HG03378 (cell line): ENCODE data around the gene SLC12A8.

ENCODE experiments used
- ATAC-seq: cut with Tn5 transposase; IDR thresholded peaks from one replicate; pipeline ENCODE4 v1.9.1; 2021; ENCODE audit warnings: mild to moderate bottlenecking, moderate library complexity; ENCODE audit not compliant: unreplicated experiment

SLC12A8 gene

DNA sequence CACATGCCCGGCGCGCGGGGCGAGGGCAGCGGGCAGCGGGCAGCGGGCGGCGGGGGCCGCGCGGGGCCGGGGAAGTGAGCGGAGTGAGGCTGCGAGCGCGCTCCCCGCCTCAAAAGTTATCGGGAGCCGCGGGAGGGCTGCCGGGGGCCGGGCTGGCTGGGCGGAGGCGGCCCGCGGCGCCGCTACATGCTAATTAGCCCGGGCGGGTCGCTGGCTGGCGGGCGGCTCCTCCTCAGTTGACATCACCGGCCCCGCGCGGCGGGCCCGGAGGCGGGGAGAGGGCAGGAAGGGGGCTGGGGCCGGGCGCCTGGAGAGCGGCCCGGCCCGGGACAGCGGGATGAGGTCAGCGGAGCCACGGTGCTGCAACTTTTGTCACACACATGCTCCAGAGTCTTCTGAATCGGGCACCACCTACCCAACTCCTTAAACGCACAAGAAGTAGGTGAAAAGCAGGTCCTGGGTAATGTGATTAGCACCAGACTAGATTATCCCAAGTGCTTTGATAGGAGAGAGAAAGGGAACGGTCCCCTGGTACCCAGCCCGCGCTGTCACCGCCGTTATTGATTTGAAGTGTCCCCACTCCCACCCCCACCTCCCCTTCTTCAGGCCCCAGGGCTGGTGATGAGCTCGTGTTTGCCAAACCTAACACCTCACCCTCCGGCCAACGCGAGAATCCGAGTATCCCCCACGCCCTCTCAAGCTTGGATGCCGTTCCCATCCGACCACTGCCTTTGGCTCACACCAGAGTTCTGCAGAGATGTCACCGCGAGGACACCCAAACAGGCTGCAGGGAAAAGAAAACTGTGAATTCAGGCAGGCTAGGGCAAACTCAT, 156.4 kb downstream of the SLC12A8 start, which contains the start of gene HEG1:
Gene HEG1 (minus strand): TSS at position 85 of the 833 bp plus-strand sequence. CDS start 107 bp downstream, outside the sequence.
- ATAC-seq: no peak

- no peak for ATAC-seq
Observed at GRCh38 chr3:125055331-125055912, 157.1 kb downstream of the SLC12A8 start.

DNA sequence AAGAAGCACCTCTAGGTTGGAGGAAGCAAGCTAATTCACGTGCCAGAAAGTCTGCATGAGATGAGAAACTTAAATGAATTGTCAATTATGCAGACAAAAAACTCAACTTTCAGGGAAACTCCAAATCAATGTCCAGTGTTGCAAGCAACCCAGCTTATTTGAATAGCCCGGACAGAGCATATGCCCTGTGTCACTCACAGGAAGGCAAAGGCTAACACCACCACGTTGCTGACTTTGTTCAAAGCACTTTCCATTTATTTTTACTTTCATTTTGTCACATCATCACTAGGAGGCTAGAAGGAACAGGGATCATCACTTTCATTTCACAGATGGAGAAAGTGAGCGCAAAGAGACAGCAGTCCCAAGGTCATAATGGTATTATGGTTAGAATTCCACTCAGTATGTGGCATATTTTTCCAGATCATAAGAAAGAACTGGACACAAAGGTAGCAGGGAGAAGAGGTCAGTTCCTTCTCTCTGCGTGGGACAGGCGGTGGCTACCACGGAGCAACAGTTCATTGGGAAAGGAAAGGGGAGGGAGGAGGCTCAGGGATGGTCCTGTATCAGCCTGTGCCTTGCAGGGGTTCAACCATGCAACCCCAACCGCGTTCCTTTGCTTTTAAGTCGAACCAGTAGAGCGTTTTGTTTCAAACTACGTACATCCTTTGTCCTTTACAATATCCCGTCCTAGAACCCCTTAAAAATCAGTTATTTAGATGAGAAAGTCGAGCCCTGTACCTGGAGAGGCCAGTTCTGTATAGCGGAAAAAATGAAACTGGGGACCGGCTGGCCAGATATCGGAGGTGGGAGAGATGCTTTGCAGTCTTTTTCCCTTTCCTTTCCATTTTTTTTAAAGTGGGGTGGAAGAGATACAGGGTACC, 157.9 kb downstream of the SLC12A8 start:
- peak; percentile 46 for ATAC-seq

GRCh38 chr3:125054062-125054448, 158.5 kb downstream of the SLC12A8 start:
- no peak for ATAC-seq

DNA sequence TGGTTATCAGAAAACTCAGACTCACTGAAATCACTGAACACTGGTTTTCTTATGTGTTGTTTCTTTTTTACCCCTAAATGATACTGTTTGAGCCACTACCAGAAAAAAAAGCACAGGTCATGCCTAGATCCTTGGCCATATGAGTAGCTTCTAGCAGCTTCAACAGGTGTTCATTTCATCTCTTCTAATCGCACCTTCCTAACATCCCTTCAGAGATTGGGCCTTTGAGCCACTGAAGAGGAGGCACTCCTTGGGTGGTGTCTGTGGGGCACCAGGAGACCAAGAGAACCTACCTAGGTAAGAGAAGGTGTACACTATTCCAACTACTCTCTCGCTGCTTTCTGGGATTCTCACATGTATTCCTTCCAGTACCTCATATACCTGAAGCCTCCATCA, 159.2 kb downstream of the SLC12A8 start:
- ATAC-seq: no peak

DNA sequence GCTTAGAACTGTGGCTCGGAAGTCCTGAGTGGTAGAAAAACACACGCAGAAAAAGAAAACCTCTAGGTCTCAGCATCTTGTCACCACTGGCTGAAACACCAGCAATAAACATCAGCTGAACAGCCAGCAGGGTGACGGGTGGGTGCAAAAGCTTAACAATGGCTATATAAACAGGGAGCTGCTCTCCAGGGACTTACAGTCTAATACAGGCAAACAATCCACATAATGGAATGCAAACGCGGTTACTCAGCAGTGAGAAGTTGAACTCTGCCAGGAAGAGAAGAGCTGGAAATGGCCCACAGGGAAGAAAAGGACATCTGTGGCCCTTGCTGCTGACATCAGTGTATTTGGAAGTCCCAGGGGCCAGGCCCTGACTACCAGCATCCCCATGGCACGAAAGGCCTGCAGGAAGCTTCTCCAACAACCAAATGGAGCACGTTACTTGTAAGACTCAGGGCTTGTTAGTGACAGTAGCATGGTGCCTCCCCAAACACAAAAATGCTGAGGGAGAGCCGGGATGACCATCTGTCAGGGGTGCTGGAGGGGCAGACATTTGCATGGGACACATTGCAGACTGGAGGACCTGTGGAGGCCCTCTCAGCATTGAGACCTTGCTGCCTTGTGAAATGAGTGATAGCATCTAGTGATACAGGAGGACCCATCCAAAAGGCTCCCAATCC, 159.8 kb downstream of the SLC12A8 start:
- no peak for ATAC-seq

GRCh38 chr3:125051715-125052581, 160.6 kb downstream of the SLC12A8 start:
- no peak for ATAC-seq

- no peak for ATAC-seq
Observed at GRCh38 chr3:125051205-125051604, 161.3 kb downstream of the SLC12A8 start.

DNA sequence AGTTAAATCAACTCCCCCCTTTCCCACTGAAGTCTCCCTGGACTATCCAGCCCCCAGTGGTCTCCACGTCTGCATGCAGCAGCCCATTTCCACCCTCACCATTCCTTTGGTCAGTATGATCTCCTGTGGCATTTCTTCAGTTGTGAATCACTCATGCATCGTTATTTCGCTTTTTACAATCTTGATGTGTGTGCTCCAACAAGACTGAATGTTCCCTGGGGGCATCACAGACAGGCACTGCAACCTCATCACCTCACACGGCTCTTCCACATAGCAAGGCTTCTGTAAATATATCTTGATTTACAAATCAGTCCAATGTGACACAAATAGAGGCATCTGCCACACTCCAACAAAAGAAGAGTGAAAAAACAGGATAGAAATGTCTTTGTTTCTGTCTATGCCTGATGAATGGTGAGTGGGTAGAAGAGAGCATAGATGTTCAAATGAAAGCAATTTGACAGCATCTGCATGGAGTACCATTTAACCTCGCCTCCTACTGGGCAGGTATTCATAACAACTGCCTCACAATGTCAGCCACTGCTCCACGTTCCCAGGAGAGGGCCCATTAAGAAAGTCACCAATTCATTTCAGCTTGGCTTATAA, 162.0 kb downstream of the SLC12A8 start:
- no peak for ATAC-seq

DNA sequence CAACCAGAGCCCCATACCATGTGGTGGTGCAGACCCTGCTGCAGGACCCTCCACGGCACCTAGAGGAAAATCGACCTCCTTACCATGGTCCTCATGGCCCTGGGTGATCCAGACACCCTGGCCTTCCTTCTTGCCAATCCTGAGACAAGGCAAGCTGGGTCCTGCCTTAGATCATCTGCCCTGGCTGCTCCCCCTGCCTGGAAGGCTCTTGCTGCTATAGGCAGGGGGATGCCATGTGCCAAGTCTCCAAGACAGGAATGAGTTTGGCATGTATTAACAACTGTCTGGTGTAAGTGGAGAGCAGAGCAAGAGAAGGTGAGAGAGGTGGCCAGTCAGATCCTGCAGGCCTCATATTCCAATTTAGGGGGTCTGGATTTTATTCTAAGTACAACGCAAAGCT, 164.3 kb downstream of the SLC12A8 start:
- no peak for ATAC-seq

- ATAC-seq: no peak
Observed at GRCh38 chr3:125045965-125046364, 166.6 kb downstream of the SLC12A8 start.

DNA sequence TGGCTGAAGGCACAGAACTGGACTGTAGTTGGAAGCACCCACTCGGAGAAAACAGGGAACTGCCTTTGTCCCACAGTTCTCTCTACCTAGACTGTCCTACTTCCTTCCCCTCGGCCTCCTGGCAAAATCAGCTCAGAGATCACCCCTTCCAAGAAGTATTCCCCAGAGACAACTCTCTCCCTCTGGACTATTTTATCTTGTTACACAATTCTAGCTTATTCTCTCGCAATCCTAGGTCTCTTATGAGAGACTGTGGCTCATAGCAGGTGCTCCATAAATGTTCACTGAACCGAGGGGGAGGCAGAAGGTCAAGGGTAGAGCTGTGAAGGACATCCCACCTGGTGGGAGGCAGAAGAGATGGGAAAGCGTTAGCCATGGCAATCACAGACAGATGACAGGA, 167.4 kb downstream of the SLC12A8 start:
- no peak for ATAC-seq

- no peak for ATAC-seq
Observed at GRCh38 chr3:125043599-125044151, 168.9 kb downstream of the SLC12A8 start.

- ATAC-seq: no peak
Observed at GRCh38 chr3:125042725-125043406, 169.7 kb downstream of the SLC12A8 start.

- no peak for ATAC-seq
Observed at GRCh38 chr3:125039131-125040100, 173.1 kb downstream of the SLC12A8 start.

- no peak for ATAC-seq
Observed at GRCh38 chr3:125037498-125038150, 174.9 kb downstream of the SLC12A8 start.

DNA sequence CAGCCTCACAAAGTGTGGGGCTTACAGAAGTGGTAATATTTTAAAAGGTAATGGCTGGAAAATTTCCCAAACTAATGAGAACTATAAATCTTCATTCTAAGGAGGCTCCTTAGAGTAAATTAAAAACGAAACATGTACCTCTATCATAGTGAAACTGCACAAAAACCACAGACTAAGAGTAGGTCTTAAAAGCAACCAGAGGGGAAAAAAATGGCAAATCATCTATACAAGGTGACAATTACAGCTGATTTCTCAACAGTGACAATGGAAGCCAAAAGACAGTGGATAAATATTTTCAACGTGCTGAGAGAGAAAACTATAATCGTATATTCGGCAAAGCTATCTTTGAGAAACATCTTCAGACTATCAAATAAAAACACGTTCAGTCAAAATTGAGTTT, 177.3 kb downstream of the SLC12A8 start:
- ATAC-seq: peak; percentile 86
